Mucosa of stomach (tissue), 1 donor: Measurements from ENCODE around the gene WNT11.

Experiments
- H3K27me3 ChIP-seq: one replicate; pipeline ENCODE4 v1.7.0; 2013; ENCODE audit warnings: mild to moderate bottlenecking, low read length; ENCODE audit not compliant: control insufficient read depth, insufficient read depth
- H3K36me3 ChIP-seq: one replicate; pipeline ENCODE4 v1.7.0; 2013; ENCODE audit warnings: low read length; ENCODE audit not compliant: control insufficient read depth, insufficient read depth
- H3K4me1 ChIP-seq: one replicate; pipeline ENCODE4 v1.7.0; 2013; ENCODE audit warnings: mild to moderate bottlenecking, low read length; ENCODE audit not compliant: control insufficient read depth, insufficient read depth
- H3K4me3 ChIP-seq: one replicate; pipeline ENCODE4 v1.7.0; 2013; ENCODE audit warnings: low read length
- H3K9ac ChIP-seq: one replicate; pipeline ENCODE4 v1.7.0; 2013; ENCODE audit warnings: mild to moderate bottlenecking, low read length, moderate library complexity
- H3K9me3 ChIP-seq: one replicate; pipeline ENCODE4 v1.7.0; 2013; ENCODE audit warnings: mild to moderate bottlenecking, low read length, moderate library complexity; ENCODE audit not compliant: control insufficient read depth
- donor health status: Pancreatic carcinoma.

WNT11 gene

GRCh38 chr11:76244316-76244851, 38.1 kb upstream of the WNT11 start:
- Histone ChIP-seq H3K4me3 (no peak overlapping the region), H3K4me1 (peaks cover 5% of the 10 kb centered on the region), H3K9ac (no peak overlapping the region), H3K36me3 (no peaks in the 10 kb centered on the region), H3K27me3 (peaks cover 8% of the 10 kb centered on the region), H3K9me3 (no peaks in the 10 kb centered on the region)

DNA sequence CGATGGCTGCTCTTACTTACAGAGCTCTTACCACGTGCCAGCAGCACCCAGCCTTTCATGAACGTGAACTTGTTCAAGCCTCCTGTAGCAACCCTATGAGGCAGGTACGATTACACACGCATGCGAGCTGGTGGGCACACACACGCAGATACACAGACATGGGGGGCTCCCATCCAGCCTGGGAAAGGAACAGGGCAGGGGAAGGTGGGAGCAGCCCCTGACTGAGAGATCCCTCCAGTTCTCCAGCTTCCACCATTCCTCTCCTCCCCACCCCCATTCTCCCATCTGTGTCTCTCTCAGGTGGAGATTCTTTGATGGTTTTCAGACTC, 37.6 kb upstream of the WNT11 start:
- Histone ChIP-seq H3K4me1 (peaks cover 1% of the 10 kb centered on the region), H3K36me3 (no peaks in the 10 kb centered on the region), H3K9me3 (no peaks in the 10 kb centered on the region), H3K9ac (no peak overlapping the region), H3K4me3 (no peak overlapping the region), H3K27me3 (peaks cover 8% of the 10 kb centered on the region)

DNA sequence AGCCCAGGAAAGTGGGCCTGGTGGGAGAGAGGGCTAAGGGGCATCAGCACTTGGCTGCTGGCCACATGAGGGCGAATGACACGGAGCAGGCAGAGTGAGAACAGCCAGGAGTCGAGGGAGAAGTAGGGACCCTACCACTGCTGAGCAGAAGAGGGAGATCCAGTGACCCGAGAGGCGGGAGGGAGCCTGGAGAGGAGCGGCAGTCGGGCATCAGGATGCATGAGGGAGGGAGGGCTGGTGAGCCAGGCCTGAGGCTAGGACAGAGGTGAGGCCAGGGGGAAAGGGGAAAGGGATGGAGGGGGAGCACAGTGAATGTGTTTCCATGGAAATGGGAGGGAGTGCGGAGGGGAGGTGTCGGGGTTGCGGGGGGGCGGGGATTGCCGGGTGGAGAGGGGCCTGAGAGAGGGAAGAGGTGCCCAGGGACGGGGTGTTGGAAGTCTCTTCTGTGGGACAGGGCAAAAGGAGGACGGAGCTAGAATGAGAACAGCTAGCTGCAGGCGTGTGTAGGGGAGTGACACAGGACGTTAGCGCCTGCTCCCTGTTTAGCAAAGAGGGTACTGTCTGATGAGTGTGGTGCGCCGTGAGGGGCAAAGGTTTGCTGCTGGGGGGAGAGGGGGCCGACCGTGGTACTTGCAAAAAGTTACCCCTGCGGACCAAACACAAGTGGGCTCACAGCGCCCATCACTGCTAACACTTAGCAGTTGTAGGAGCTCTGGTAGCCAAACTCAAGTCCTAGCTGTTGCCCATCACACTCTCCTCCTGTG, 37.1 kb upstream of the WNT11 start:
- Histone ChIP-seq H3K9me3 (no peaks in the 10 kb centered on the region), H3K4me3 (no peak overlapping the region), H3K4me1 (no peaks in the 10 kb centered on the region), H3K27me3 (peaks cover 8% of the 10 kb centered on the region), H3K9ac (no peak overlapping the region), H3K36me3 (no peaks in the 10 kb centered on the region)

DNA sequence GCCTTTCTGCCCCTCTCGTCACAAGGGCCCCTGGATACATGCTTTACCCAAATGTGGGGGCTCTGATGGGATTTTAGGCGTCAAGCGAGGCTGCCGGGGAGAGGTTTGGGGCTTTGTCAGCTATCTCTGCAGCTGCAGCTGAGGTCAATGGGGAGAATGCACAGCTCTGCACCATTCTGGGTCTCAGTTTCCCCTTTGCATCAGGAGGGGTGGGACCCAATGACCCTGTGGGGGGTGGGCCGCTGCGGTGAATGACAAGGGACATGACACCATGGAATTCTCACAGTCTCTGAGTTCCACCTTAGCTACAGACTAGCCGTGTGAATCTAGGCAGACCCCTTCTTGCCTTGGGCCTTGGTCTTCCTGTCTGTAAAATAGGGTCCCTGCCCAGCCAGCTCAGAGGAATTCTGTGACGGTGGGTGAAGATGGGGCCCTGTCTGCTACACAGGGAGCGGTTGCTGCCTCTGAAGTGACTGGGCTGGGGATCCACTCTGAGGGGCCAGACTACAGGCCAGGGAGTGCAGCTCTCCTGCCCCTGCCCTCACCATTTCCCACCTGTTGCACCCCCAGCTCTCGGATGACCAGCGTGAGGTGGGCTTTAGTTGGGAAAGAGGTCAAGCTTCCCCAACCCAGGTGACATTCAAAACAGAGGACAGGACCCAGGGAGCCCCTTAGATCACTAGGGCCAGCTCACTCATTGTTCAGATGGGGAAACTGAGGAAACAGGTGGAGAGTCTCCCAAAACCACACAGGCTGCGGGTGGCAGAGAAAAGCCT, 35.9 kb upstream of the WNT11 start:
- Histone ChIP-seq H3K4me3 (no peak overlapping the region), H3K4me1 (no peaks in the 10 kb centered on the region), H3K9me3 (no peaks in the 10 kb centered on the region), H3K27me3 (peaks cover 8% of the 10 kb centered on the region), H3K9ac (no peak overlapping the region), H3K36me3 (no peaks in the 10 kb centered on the region)

GRCh38 chr11:76241243-76242000, 35.1 kb upstream of the WNT11 start:
- Histone ChIP-seq H3K4me3 (no peak overlapping the region), H3K4me1 (no peaks in the 10 kb centered on the region), H3K27me3 (peaks cover 8% of the 10 kb centered on the region), H3K9ac (no peak overlapping the region), H3K9me3 (no peaks in the 10 kb centered on the region), H3K36me3 (no peaks in the 10 kb centered on the region)

GRCh38 chr11:76240666-76241065, 34.4 kb upstream of the WNT11 start:
- Histone ChIP-seq H3K4me3 (no peak overlapping the region), H3K36me3 (no peaks in the 10 kb centered on the region), H3K9me3 (no peaks in the 10 kb centered on the region), H3K4me1 (no peaks in the 10 kb centered on the region), H3K9ac (no peak overlapping the region), H3K27me3 (peaks cover 8% of the 10 kb centered on the region)

GRCh38 chr11:76240161-76240540, 33.8 kb upstream of the WNT11 start:
- peaks cover 8% of the 10 kb centered on the region for H3K27me3 ChIP-seq
- H3K9me3 ChIP-seq = no peaks in the 10 kb centered on the region
- no peaks in the 10 kb centered on the region for H3K36me3 ChIP-seq
- no peaks in the 10 kb centered on the region for H3K4me1 ChIP-seq
- no peak overlapping the region for H3K4me3 ChIP-seq
- no peak overlapping the region for H3K9ac ChIP-seq

- Histone ChIP-seq H3K9me3 (no peaks in the 10 kb centered on the region), H3K4me3 (no peak overlapping the region), H3K27me3 (peaks cover 8% of the 10 kb centered on the region), H3K9ac (no peak overlapping the region), H3K36me3 (no peaks in the 10 kb centered on the region), H3K4me1 (peaks cover 3% of the 10 kb centered on the region)
Observed at GRCh38 chr11:76239483-76240160, 33.3 kb upstream of the WNT11 start.

GRCh38 chr11:76238551-76238950, 32.2 kb upstream of the WNT11 start:
- Histone ChIP-seq H3K4me1 (peaks cover 11% of the 10 kb centered on the region), H3K27me3 (peaks cover 3% of the 10 kb centered on the region), H3K9ac (no peak overlapping the region), H3K36me3 (no peaks in the 10 kb centered on the region), H3K4me3 (no peak overlapping the region), H3K9me3 (no peaks in the 10 kb centered on the region)

GRCh38 chr11:76237914-76238313, 31.6 kb upstream of the WNT11 start:
- H3K9ac ChIP-seq = no peak overlapping the region
- H3K4me3 ChIP-seq = no peak overlapping the region
- no peaks in the 10 kb centered on the region for H3K36me3 ChIP-seq
- peaks cover 11% of the 10 kb centered on the region for H3K4me1 ChIP-seq
- no peaks in the 10 kb centered on the region for H3K9me3 ChIP-seq
- peaks cover 3% of the 10 kb centered on the region for H3K27me3 ChIP-seq

GRCh38 chr11:76237000-76237649, 30.8 kb upstream of the WNT11 start:
- no peak overlapping the region for H3K9ac ChIP-seq
- H3K4me3 ChIP-seq = no peak overlapping the region
- no peaks in the 10 kb centered on the region for H3K36me3 ChIP-seq
- peaks cover 3% of the 10 kb centered on the region for H3K27me3 ChIP-seq
- no peaks in the 10 kb centered on the region for H3K9me3 ChIP-seq
- peaks cover 11% of the 10 kb centered on the region for H3K4me1 ChIP-seq
